Measurements from ENCODE around the gene GABRG3. TPM values are rescaled to one million over a fixed set of nuclear protein-coding genes. Genes with fewer than 3 reads are reported as not detected.

Gene GABRG3
- total and polyA plus RNA-seq, 2 donors (not counting 3 experiments of a cell fraction or from before 2014, with no cell fraction given), result not detected

DNA sequence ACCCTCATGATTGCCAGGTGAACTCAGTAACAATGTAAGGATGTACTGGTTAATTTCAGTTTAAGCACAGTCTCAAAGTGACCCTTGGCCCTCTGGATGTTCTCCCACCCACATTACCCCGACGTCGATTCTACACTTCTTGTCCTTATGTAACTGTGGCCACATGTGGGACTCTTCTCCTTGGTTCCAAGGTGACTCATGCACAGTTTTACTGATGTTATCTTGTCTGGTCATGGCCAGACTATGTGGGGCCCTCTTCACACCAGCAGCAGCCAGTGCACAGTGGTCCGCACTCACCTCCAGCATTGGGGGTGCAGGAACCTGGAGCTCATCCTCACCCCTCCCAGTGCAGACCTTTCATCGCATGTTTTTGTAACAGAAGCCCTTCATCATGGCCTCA is 608.8 kb downstream of the GABRG3 start:
- H3K79me2 ChIP-seq (ENCODE audit: control insufficient read depth, insufficient read depth, low read length), result no peaks in the 10 kb centered on the region
- H3K9ac ChIP-seq (replicated peaks; ENCODE audit: extremely low read depth, insufficient read depth, low read length), result no peak overlapping the region
- dilution Hi-C loops (cut with MboI; ENCODE audit: extremely low pct_ligation_motif_present, low sequenced_read_pairs) (no loop called here), intact Hi-C loops (cut with micrococcal nuclease) (no loop called here)
- H3K36me3 ChIP-seq (ENCODE audit: control insufficient read depth in 2 of 2, extremely low read depth in 1 of 2, insufficient read depth in 2 of 2, low read length in 2 of 2), result no peaks in the 10 kb centered on the region
- no peak for TF ChIP-seq JUN (IDR thresholded peaks at IDR 0.05; ENCODE audit: borderline replicate concordance, insufficient read depth, insufficient read length, low read depth)
- TF ChIP-seq CTCF (IDR thresholded peaks at IDR 0.05; ENCODE audit: extremely low read depth in 1 of 2, insufficient read depth in 1 of 2, low read depth in 1 of 2, low read length in 2 of 2), result no peak
- no peak for TF ChIP-seq POLR2A (IDR thresholded peaks at IDR 0.05; ENCODE audit: low read depth, low read length)
- no peak for TF ChIP-seq FOS (IDR thresholded peaks at IDR 0.05; ENCODE audit: borderline replicate concordance, insufficient read depth, low read length)
- no peak for TF ChIP-seq MYC (IDR thresholded peaks at IDR 0.05; ENCODE audit: low read depth, low read length)
- TF ChIP-seq EZH2 (IDR thresholded peaks at IDR 0.05; ENCODE audit: borderline replicate concordance, low read depth, low read length, severe bottlenecking), result no peak
- no peak for TF ChIP-seq GATA2 (IDR thresholded peaks at IDR 0.05; ENCODE audit: insufficient read depth, insufficient read length, low read depth, low read length)
- TF ChIP-seq POLR2AphosphoS5 (IDR thresholded peaks at IDR 0.05; ENCODE audit: insufficient read depth, low read depth, low read length), result no peak
- TF ChIP-seq, protein P1, sequence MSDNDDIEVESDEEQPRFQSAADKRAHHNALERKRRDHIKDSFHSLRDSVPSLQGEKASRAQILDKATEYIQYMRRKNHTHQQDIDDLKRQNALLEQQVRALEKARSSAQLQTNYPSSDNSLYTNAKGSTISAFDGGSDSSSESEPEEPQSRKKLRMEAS (IDR thresholded peaks at IDR 0.05; ENCODE audit: insufficient read depth, insufficient read length), result no peak
- ChIA-PET CTCF (no interaction called here), POLR2A (no interaction called here)
- H3K9me1 ChIP-seq (replicated peaks; ENCODE audit: control insufficient read depth, extremely low read depth, insufficient read depth, low read length), result no peaks in the 10 kb centered on the region
- H3K9me3 ChIP-seq (replicated peaks; ENCODE audit: control insufficient read depth, insufficient read depth, low read length), result peaks cover 11% of the 10 kb centered on the region
- H3K27me3 ChIP-seq (ENCODE audit: control insufficient read depth in 2 of 2, insufficient read depth in 2 of 2, low read length in 2 of 2), result no peaks in the 10 kb centered on the region
- H3K27ac ChIP-seq (ENCODE audit: insufficient read depth, low read depth, low read length), result no peak overlapping the region
- no peak for FAIRE-seq
- no peak overlapping the region for H3K4me3 ChIP-seq (replicated peaks in 1 of 3; ENCODE audit: insufficient read depth in 1 of 3, low read depth in 1 of 3, low read length in 3 of 3)
- H4K20me1 ChIP-seq (replicated peaks; ENCODE audit: control insufficient read depth, extremely low read depth, insufficient read depth, low read length), result no peaks in the 10 kb centered on the region
- H3K4me2 ChIP-seq (ENCODE audit: insufficient read depth, low read length), result no peak overlapping the region
- DNase-seq (ENCODE audit: low read depth, low spot score), result no peak
- BruUV-seq (replicated peaks), result no TSS peak
- no peak overlapping the region for H2AFZ ChIP-seq (ENCODE audit: low read depth, low read length)
- no peaks in the 10 kb centered on the region for H3K4me1 ChIP-seq (ENCODE audit: control insufficient read depth, extremely low read depth, insufficient read depth, low read length)

All from endothelial cell of umbilical vein (primary cell).